HG03571 (cell line): Measurements from ENCODE around the gene ACTN1.

Experiments
- ATAC-seq: cut with Tn5 transposase; IDR thresholded peaks from one replicate; pipeline ENCODE4 v1.9.1; 2021; ENCODE audit not compliant: unreplicated experiment

The ACTN1 gene

DNA sequence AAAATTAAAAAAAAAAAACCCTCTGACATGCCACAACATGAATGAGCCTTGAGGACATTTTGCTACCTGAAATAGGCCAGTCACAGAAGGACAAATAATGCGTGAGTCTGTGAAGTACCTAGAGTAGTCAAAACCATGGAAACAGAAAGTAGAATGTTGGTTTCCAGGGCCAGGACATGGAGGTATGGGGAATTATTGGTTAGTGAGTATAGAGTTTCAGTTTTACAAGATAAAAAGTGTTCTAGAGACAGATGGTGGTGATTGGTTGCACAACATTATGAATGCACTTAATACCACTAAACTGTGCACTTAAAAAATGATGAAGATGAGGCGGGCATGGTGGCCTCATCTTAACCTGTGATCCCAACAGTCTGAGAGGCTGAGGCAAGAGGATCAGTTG lies 138.6 kb downstream of the ACTN1 start:
- ATAC-seq, result no peak

- ATAC-seq, result no peak
Measured at GRCh38 chr14:68836082-68836481, 143.0 kb downstream of the ACTN1 start.

- no peak for ATAC-seq
Measured at GRCh38 chr14:68834816-68835215, 144.3 kb downstream of the ACTN1 start.

DNA sequence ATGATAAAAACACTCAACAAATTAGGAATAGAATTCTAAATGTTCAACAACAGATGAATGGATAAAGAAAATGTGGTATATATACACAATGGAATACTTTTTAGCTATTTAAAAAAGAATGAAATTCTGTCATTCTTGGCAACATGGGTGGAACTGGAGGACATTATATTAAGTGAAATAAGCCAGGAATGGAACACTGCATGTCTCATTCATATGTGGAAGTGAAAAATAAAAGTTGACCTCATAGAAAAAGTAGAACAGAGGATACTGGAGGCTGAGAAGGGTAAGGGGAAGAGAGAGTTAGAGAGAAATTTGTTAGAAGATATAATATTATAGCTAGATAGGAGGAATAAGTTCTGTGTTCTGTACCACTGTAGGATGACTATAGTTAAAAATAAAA lies 150.4 kb downstream of the ACTN1 start:
- no peak for ATAC-seq

- no peak for ATAC-seq
Measured at GRCh38 chr14:68825729-68826128, 153.4 kb downstream of the ACTN1 start.

- no peak for ATAC-seq
Measured at GRCh38 chr14:68824517-68825347, 154.4 kb downstream of the ACTN1 start.

GRCh38 chr14:68824207-68824516 lies 154.9 kb downstream of the ACTN1 start:
- no peak for ATAC-seq
